ENCODE data around the gene HEYL.

DNA sequence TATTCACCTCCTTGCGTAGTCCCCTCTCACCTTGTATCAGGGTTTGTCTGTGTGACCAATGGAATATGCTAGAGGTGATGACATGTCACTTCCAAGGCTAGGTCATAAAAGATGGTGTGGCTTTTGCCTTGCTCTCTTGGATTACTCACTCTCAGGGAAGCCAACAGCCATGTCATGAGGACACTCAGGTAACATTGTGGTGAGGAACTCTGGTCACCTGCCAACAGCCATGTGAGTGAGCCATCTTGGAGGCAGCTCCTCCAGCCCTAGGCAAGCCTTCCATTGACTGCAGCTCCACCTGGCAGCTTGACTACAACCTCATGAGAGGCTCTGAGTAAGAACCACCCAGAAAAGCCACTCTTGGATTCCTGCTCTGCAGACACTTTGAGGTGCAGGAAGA lies 11.0 kb upstream of the HEYL start:
- TF ChIP-seq, protein P1, sequence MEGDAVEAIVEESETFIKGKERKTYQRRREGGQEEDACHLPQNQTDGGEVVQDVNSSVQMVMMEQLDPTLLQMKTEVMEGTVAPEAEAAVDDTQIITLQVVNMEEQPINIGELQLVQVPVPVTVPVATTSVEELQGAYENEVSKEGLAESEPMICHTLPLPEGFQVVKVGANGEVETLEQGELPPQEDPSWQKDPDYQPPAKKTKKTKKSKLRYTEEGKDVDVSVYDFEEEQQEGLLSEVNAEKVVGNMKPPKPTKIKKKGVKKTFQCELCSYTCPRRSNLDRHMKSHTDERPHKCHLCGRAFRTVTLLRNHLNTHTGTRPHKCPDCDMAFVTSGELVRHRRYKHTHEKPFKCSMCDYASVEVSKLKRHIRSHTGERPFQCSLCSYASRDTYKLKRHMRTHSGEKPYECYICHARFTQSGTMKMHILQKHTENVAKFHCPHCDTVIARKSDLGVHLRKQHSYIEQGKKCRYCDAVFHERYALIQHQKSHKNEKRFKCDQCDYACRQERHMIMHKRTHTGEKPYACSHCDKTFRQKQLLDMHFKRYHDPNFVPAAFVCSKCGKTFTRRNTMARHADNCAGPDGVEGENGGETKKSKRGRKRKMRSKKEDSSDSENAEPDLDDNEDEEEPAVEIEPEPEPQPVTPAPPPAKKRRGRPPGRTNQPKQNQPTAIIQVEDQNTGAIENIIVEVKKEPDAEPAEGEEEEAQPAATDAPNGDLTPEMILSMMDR (IDR thresholded peaks at IDR 0.05), result no peak
- TF ChIP-seq POLR2AphosphoS5 (IDR thresholded peaks at IDR 0.05; ENCODE audit: low read depth, low read length) (no peak), MAX (IDR thresholded peaks at IDR 0.05; ENCODE audit: low read depth) (no peak), EZH2phosphoT487 (IDR thresholded peaks at IDR 0.05; ENCODE audit: borderline replicate concordance, low read depth) (no peak), PBX3 (IDR thresholded peaks at IDR 0.05) (no peak), NRF1 (IDR thresholded peaks at IDR 0.05; ENCODE audit: low read depth, low read length) (no peak), FOXJ3 (CRISPR knock-in tag; IDR thresholded peaks at IDR 0.05) (no peak), YY1 (IDR thresholded peaks at IDR 0.05; ENCODE audit: low read depth) (no peak)
- TF ChIP-seq, protein P2, sequence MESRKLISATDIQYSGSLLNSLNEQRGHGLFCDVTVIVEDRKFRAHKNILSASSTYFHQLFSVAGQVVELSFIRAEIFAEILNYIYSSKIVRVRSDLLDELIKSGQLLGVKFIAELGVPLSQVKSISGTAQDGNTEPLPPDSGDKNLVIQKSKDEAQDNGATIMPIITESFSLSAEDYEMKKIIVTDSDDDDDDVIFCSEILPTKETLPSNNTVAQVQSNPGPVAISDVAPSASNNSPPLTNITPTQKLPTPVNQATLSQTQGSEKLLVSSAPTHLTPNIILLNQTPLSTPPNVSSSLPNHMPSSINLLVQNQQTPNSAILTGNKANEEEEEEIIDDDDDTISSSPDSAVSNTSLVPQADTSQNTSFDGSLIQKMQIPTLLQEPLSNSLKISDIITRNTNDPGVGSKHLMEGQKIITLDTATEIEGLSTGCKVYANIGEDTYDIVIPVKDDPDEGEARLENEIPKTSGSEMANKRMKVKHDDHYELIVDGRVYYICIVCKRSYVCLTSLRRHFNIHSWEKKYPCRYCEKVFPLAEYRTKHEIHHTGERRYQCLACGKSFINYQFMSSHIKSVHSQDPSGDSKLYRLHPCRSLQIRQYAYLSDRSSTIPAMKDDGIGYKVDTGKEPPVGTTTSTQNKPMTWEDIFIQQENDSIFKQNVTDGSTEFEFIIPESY (IDR thresholded peaks at IDR 0.05; ENCODE audit: borderline replicate concordance, low read depth), result no peak

Measured in SK-N-SH (cell line).